Large intestine (tissue), 3 donors: ENCODE measurements around the gene CLDN5. TPM values are rescaled to one million over a fixed set of nuclear protein-coding genes. Genes with fewer than 3 reads are reported as not detected.
A peak's percentile ranks its signal among the peaks of the same experiment; 100 is the strongest.

Experiments
- DNase-seq, 2 donors: peaks; one replicate each; pipeline versions ENCODE4 v3.0.0 to v3.0.0-alpha.2; 2013
- H3K27ac ChIP-seq: one replicate; pipeline ENCODE4 v1.5.1; 2013; ENCODE audit warnings: low read length
- H3K27me3 ChIP-seq: 2 replicates; pipeline ENCODE4 v1.6.1; 2013; ENCODE audit warnings: low read length; ENCODE audit not compliant: control insufficient read depth, insufficient read depth
- H3K36me3 ChIP-seq: 2 replicates; pipeline ENCODE4 v1.6.1; 2013; ENCODE audit warnings: low read length; ENCODE audit not compliant: control insufficient read depth, insufficient read depth
- H3K4me1 ChIP-seq: one replicate; pipeline ENCODE4 v1.6.1; 2013; ENCODE audit warnings: low read length; ENCODE audit not compliant: control insufficient read depth, insufficient read depth
- H3K4me3 ChIP-seq: one replicate; pipeline ENCODE4 v1.5.1; 2013; ENCODE audit warnings: low read length
- H3K9me3 ChIP-seq: one replicate; pipeline ENCODE4 v1.6.1; 2013; ENCODE audit warnings: mild to moderate bottlenecking, low read depth, low read length, moderate library complexity; ENCODE audit not compliant: control insufficient read depth
- WGBS: methylation state at CpG from one replicate; pipeline ENCODE4 v1.1.5; 2013; ENCODE audit warnings: low lambda C conversion rate; ENCODE audit not compliant: insufficient coverage; 5-methylcytosine and 5-hydroxymethylcytosine counted together
- polyA plus RNA-seq: library from polyadenylated mRNA; unstranded; fragments of 120-200 nt; gene quantifications from one replicate; pipeline ENCODE4 v1.2.1, GENCODE V29; 2013

Gene CLDN5
- polyA plus RNA-seq, 1 donor: 12.4 TPM

- Histone ChIP-seq H3K27me3 (peaks cover 47% of the 10 kb centered on the region), H3K9me3 (no peaks in the 10 kb centered on the region), H3K36me3 (peaks cover 2% of the 10 kb centered on the region), H3K27ac (no peak overlapping the region), H3K4me3 (peak overlapping the region; percentile 11), H3K4me1 (peaks cover 3% of the 10 kb centered on the region)
- DNase-seq: peak in 1 of 2 donors; percentile 36
- no CpG with 5 or more reads among the region's 99 CpGs for WGBS
Measured at GRCh38 chr22:19523240-19524169, 705 bp downstream of the CLDN5 start.

GRCh38 chr22:19522881-19523239 is 1.4 kb downstream of the CLDN5 start:
- H3K9me3 ChIP-seq: no peaks in the 10 kb centered on the region
- peaks cover 3% of the 10 kb centered on the region for H3K4me1 ChIP-seq
- H3K27ac ChIP-seq: no peak overlapping the region
- H3K4me3 ChIP-seq: peak overlapping the region; percentile 11
- DNase-seq: no peak
- peaks cover 47% of the 10 kb centered on the region for H3K27me3 ChIP-seq
- no CpG with 5 or more reads among the region's 9 CpGs for WGBS
- peaks cover 2% of the 10 kb centered on the region for H3K36me3 ChIP-seq

- DNase-seq: no peak
- WGBS: no CpG with 5 or more reads among the region's 16 CpGs
- peaks cover 47% of the 10 kb centered on the region for H3K27me3 ChIP-seq
Measured at GRCh38 chr22:19522190-19522880, 1.9 kb downstream of the CLDN5 start.

GRCh38 chr22:19520566-19521305 is 3.5 kb downstream of the CLDN5 start:
- H3K4me1 ChIP-seq: peaks cover 3% of the 10 kb centered on the region
- 100% methylated on average over 1 of the region's 10 CpGs for WGBS
- no peak overlapping the region for H3K27ac ChIP-seq
- no peaks in the 10 kb centered on the region for H3K9me3 ChIP-seq
- H3K36me3 ChIP-seq: peaks cover 2% of the 10 kb centered on the region
- no peak for DNase-seq
- H3K27me3 ChIP-seq: peaks cover 37% of the 10 kb centered on the region
- H3K4me3 ChIP-seq: no peak overlapping the region

More at GRCh38 chr22:19522190-19522880, 1.9 kb downstream of the CLDN5 start:
- Histone ChIP-seq H3K4me1 (peaks cover 3% of the 10 kb centered on the region), H3K27ac (no peak overlapping the region), H3K36me3 (peaks cover 2% of the 10 kb centered on the region), H3K9me3 (no peaks in the 10 kb centered on the region), H3K4me3 (peak overlapping the region; percentile 11)

- Histone ChIP-seq H3K27me3 (peaks cover 30% of the 10 kb centered on the region), H3K9me3 (no peaks in the 10 kb centered on the region), H3K27ac (no peak overlapping the region), H3K36me3 (peaks cover 2% of the 10 kb centered on the region), H3K4me1 (peaks cover 3% of the 10 kb centered on the region), H3K4me3 (no peak overlapping the region)
- no peak for DNase-seq
- WGBS: no CpG with 5 or more reads among the region's 6 CpGs
Measured at GRCh38 chr22:19520007-19520406, 4.2 kb downstream of the CLDN5 start.

- Histone ChIP-seq H3K4me3 (no peak overlapping the region), H3K9me3 (no peaks in the 10 kb centered on the region), H3K36me3 (peaks cover 6% of the 10 kb centered on the region), H3K4me1 (peaks cover 3% of the 10 kb centered on the region), H3K27me3 (peaks cover 22% of the 10 kb centered on the region), H3K27ac (no peak overlapping the region)
- no CpG with 5 or more reads among the region's 17 CpGs for WGBS
- DNase-seq: no peak
Measured at GRCh38 chr22:19519041-19519926, 4.9 kb downstream of the CLDN5 start.

- H3K27ac ChIP-seq: no peak overlapping the region
- no peaks in the 10 kb centered on the region for H3K9me3 ChIP-seq
- peaks cover 16% of the 10 kb centered on the region for H3K27me3 ChIP-seq
- no peak for DNase-seq
- H3K4me1 ChIP-seq: no peaks in the 10 kb centered on the region
- H3K4me3 ChIP-seq: no peak overlapping the region
- H3K36me3 ChIP-seq: peaks cover 6% of the 10 kb centered on the region
- no CpG with 5 or more reads among the region's 10 CpGs for WGBS
Measured at GRCh38 chr22:19518635-19519034, 5.6 kb downstream of the CLDN5 start.

GRCh38 chr22:19517919-19518611 is 6.1 kb downstream of the CLDN5 start:
- no peak overlapping the region for H3K4me3 ChIP-seq
- WGBS: no CpG with 5 or more reads among the region's 12 CpGs
- H3K36me3 ChIP-seq: peaks cover 6% of the 10 kb centered on the region
- no peaks in the 10 kb centered on the region for H3K4me1 ChIP-seq
- DNase-seq: no peak
- no peaks in the 10 kb centered on the region for H3K9me3 ChIP-seq
- no peak overlapping the region for H3K27ac ChIP-seq
- peaks cover 10% of the 10 kb centered on the region for H3K27me3 ChIP-seq

- Histone ChIP-seq H3K36me3 (peaks cover 6% of the 10 kb centered on the region), H3K4me3 (no peak overlapping the region), H3K27me3 (peaks cover under 1% of the 10 kb centered on the region), H3K4me1 (no peaks in the 10 kb centered on the region), H3K9me3 (no peaks in the 10 kb centered on the region), H3K27ac (no peak overlapping the region)
- no peak for DNase-seq
- 83% methylated on average over 1 of the region's 10 CpGs for WGBS
Measured at GRCh38 chr22:19517171-19517500, 7.1 kb downstream of the CLDN5 start.
